GM21717 (cell line): Measurements from ENCODE around the gene CAMTA1.
"Not testable (repeated sequence)": the region's sequence is repeated elsewhere in the genome, so short reads cannot be mapped to it uniquely, and the experiment has no call there.

Experiments used
- ATAC-seq: cut with Tn5 transposase; IDR thresholded peaks from one replicate; pipeline ENCODE4 v1.9.1; 2021; ENCODE audit warnings: mild to moderate bottlenecking, moderate library complexity; ENCODE audit not compliant: unreplicated experiment

Gene CAMTA1

GRCh38 chr1:7319196-7319595 lies 533.9 kb downstream of the CAMTA1 start:
- no peak for ATAC-seq

GRCh38 chr1:7320661-7321060 lies 535.4 kb downstream of the CAMTA1 start:
- ATAC-seq, result no peak

- no peak for ATAC-seq
Observed at GRCh38 chr1:7322283-7322785, 537.1 kb downstream of the CAMTA1 start.

GRCh38 chr1:7322912-7323311 lies 537.7 kb downstream of the CAMTA1 start:
- no peak for ATAC-seq

- no peak for ATAC-seq
Observed at GRCh38 chr1:7325254-7325653, 540.0 kb downstream of the CAMTA1 start.

- no peak for ATAC-seq
Observed at GRCh38 chr1:7326366-7326765, 541.1 kb downstream of the CAMTA1 start.

GRCh38 chr1:7327849-7328248 lies 542.6 kb downstream of the CAMTA1 start:
- no peak for ATAC-seq

GRCh38 chr1:7329868-7330615 lies 544.8 kb downstream of the CAMTA1 start:
- no peak for ATAC-seq

- not testable (repeated sequence) for ATAC-seq
Observed at GRCh38 chr1:7330726-7331125, 545.5 kb downstream of the CAMTA1 start.

GRCh38 chr1:7331926-7332535 lies 546.8 kb downstream of the CAMTA1 start:
- ATAC-seq, result no peak

- ATAC-seq, result no peak
Observed at GRCh38 chr1:7333094-7333493, 547.8 kb downstream of the CAMTA1 start.

- no peak for ATAC-seq
Observed at GRCh38 chr1:7333620-7334019, 548.4 kb downstream of the CAMTA1 start.

- ATAC-seq, result no peak
Observed at GRCh38 chr1:7334475-7335035, 549.3 kb downstream of the CAMTA1 start.

GRCh38 chr1:7335224-7335879 lies 550.1 kb downstream of the CAMTA1 start:
- ATAC-seq, result no peak

GRCh38 chr1:7338439-7338838 lies 553.2 kb downstream of the CAMTA1 start:
- no peak for ATAC-seq

- no peak for ATAC-seq
Observed at GRCh38 chr1:7339014-7339413, 553.8 kb downstream of the CAMTA1 start.

GRCh38 chr1:7339953-7340352 lies 554.7 kb downstream of the CAMTA1 start:
- ATAC-seq, result no peak

- no peak for ATAC-seq
Observed at GRCh38 chr1:7341145-7341905, 556.1 kb downstream of the CAMTA1 start.

- ATAC-seq, result no peak
Observed at GRCh38 chr1:7343882-7344281, 558.6 kb downstream of the CAMTA1 start.

GRCh38 chr1:7344299-7344698 lies 559.0 kb downstream of the CAMTA1 start:
- ATAC-seq, result no peak

GRCh38 chr1:7345516-7345915 lies 560.3 kb downstream of the CAMTA1 start:
- no peak for ATAC-seq
